NCI-H2029 (cell line): Measurements from ENCODE around the gene HIRIP3.

ENCODE experiments used
- DNase-seq: peaks from one replicate; lab custom pipeline; 2025; lab: John Stamatoyannopoulos, UW

The HIRIP3 gene

DNA sequence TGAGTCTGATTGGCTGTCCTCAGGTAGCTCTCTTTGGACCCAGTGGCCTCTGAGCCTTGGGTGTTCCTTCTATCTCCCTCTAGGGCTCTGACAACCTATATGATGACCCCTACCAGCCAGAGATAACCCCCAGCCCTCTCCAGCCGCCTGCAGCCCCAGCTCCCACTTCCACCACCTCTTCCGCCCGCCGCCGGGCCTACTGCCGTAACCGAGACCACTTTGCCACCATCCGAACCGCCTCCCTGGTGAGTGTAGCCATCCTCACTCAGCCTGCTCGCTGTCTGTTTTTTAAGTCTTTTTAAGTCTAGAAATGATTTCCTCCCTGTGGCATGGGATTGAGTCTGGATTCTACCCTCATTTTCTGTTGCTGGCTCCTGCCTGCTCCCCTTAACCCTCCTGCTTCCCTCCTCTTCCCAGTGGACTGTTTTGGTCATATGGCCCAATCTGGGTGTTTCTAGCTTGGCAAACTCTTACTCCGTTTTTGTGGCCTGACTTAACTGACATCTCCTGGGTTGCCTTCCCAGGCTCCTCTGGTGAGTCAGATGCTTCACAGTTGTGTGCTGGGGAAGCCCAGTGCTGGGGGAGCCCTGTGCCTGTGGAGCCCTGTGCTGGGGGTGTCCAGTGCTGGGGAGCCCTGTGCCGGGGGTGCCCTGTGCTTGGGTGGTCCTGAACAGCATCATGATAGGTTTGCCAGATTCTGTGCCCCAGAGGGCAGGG, 11.8 kb downstream of the HIRIP3 start:
- no peak for DNase-seq

DNA sequence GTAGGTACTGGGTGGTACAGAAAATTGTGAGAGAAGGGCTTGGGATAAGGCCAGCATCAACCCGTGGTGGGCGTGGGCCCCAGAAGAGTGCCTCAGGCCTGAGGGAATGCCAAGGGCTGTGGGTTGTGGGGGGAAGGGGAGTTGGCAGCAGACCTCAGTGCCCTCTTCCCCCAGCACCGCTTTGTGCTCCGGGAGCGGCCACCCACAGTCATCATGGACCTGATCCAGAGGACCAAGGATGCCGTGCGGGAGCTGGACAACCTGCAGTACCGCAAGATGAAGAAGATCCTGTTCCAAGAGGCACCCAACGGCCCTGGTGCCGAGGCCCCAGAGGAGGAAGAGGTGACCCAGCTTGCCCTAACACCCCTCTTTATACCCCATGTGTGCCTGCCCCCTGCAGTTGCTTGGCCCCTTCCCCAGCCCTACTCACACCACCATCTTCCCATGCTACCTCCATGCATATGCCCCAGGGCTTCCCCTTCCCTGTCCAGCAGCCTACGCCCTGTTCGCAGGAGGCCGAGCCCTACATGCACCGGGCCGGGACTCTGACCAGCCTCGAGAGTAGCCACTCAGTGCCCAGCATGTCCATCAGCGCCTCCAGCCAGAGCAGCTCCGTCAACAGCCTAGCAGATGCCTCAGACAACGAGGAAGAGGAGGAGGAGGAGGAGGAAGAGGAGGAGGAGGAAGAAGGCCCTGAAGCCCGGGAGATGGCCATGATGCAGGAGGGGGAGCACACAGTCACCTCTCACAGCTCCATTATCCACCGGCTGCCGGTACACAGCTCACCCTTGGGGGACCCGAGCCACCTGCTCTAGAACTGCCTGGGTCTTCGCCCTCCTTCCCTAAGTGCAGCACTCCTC, 12.6 kb downstream of the HIRIP3 start:
- no peak for DNase-seq

DNA sequence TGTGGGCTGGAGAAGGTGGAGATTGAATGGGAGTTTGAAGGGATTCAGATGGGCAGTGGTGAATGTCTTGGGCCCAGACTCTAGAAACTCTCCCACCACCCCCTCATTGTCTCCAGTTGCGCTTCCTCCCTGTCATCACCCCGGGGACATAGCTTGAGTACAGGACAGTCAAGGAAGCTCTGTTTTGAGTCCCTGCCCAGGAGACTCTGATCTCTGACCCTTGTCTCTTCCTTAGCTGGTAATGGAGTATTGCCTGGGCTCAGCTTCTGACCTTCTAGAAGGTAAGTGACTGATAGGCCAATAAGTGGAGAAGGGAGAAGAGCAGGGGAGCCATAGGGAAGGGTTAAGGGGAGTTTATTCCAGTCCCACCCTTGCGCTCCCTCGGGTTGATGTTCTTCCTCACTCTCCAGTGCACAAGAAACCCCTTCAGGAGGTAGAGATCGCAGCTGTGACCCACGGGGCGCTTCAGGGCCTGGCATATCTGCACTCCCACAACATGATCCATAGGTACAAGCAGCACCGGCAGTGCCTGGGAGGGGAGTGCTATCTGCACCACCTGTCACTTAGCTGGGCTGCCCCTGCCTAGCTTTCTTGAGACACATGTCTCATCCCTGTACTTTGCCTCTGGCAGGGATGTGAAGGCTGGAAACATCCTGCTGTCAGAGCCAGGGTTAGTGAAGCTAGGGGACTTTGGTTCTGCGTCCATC, 16.7 kb downstream of the HIRIP3 start:
- DNase-seq = no peak

DNA sequence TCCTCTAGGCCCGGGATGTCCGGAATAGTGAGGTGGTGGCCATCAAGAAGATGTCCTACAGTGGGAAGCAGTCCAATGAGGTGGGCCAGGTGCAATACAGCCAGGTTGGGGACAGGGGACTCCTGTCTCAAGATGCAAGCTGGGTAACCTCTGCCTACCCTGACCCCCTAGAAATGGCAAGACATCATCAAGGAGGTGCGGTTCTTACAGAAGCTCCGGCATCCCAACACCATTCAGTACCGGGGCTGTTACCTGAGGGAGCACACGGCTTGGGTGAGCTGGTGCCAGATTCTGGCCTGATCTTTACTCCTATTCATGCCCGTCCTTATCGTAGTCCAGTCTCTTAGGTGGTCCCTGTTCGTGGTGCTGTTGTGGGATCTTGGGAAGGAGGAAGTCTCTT, 17.3 kb downstream of the HIRIP3 start:
- DNase-seq = no peak

DNA sequence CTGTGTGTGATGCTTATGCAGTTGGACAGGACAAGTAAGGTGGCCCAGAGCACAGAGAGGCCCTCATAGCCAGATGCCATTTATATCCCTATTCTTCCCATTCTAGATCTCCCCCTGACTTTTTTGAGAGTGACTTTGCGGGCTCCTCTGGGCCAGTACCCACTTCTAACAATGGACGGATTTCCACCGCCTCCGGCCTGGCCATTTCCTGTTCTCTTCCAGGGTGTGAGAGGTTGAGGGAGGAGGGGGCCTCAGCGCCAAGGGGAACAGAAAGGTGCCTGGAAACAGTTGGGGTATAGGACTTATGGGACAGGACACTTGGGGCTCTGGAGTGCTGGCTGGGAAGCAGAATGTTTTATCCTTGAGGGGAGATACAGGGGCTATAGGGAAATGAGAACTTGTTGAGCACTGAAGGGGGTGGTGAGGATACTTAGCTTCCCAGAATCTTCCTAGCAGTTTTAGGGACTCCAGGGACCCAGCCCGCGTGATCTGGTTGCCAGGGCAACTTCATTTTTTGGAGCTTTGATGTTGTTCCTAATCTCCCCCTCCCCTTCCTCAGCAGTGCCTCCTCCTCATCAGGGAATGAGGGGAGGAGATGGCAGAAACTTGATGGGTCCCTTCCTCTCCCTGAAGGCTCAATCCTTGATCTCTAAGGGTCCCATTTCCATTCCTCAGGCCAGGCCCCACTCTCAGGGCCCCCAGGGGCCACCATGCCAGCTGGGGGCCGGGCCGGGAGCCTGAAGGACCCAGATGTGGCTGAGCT, 18.2 kb downstream of the HIRIP3 start:
- DNase-seq = no peak

DNA sequence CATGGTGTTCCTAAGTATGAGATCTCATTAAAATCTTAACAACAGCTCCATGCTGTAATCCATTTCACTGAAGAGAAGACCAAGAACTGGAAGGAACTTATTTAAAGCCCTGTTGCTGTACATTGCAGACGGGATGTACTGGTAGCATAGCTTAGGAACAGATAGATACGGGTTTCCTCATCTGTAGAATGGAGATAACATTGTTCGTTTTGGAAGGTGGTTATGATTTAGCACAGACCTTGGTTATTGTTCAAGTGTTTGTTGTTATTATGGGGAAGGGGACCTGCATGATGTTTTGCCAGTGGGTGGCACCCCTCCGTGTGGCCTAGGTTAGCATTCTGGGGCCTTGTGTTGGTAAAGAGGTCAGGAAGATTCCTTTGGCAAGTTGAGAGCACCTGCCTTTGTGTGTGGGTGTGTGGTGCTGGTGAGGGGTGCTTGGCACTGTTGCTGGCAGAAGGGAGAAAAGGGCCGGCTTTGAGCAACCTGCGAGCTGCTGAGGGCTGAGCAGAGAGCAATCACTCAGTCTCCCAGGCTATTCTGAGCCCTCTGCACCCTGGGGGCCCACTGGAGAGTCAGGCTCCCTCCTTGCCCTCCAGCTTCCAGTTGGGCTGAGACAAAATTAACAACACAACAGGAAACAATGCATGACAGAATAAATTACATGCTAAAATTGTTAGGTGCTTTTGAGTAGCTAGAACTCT, 19.5 kb downstream of the HIRIP3 start:
- DNase-seq = no peak

DNA sequence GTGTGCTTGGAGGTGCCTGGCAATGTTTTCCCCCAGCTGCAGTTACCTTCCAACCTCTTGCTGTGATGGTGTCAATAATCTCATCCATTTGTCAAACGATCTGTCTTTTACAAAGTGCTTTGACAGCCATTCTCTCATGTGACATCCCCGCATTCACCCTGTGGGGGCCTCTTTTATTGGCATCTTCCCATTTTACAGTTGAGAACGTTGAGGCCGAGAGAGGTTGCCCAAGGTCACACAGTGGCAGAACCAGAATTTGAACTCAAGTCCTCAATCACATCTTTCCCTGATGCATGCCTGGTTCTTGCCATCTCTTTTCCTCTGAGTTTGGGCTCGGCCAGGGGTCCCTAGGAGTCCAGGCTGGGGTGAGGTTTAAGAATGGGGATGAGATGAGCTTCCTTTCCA, 20.3 kb downstream of the HIRIP3 start:
- DNase-seq = no peak

DNA sequence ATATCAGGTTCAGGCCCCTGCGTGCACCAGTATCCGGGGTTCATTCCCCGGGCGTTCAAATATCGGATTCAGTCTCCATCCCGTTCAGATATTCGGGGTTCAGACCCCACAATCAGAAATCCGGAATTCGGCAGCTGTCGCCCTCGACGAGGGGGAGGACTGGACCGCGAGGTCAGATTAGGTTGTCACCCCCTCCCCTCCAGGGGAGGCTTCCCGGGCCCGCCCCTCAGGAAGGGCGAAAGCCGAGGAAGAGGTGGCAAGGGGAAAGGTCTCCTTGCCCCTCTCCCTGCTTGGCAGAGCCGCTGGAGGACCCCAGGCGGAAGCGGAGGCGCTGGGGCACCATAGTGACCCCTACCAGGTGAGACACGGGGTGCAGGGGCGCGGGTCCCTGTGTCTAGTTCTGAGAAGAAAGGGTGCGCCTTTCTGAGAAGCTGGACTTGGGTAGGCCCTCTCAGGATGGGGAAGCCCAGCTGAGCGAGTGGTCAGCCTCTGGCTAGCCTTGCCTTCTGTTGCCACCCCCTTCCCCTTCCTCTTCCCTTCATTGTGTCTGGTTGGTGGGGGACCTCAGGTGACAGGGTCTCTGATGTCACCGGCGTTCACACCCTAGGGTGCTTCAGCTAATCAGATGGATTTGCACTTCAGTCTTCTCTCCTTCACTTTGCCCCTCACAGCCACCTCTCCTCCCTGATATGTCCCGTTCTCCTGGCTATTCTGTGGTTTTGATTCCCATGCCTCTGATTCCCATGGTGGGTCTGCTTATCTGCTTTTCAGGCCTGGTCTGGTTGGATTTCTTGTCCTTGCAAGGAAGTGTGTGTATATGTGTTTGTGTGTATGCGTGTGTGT, 20.9 kb downstream of the HIRIP3 start:
- DNase-seq = no peak

DNA sequence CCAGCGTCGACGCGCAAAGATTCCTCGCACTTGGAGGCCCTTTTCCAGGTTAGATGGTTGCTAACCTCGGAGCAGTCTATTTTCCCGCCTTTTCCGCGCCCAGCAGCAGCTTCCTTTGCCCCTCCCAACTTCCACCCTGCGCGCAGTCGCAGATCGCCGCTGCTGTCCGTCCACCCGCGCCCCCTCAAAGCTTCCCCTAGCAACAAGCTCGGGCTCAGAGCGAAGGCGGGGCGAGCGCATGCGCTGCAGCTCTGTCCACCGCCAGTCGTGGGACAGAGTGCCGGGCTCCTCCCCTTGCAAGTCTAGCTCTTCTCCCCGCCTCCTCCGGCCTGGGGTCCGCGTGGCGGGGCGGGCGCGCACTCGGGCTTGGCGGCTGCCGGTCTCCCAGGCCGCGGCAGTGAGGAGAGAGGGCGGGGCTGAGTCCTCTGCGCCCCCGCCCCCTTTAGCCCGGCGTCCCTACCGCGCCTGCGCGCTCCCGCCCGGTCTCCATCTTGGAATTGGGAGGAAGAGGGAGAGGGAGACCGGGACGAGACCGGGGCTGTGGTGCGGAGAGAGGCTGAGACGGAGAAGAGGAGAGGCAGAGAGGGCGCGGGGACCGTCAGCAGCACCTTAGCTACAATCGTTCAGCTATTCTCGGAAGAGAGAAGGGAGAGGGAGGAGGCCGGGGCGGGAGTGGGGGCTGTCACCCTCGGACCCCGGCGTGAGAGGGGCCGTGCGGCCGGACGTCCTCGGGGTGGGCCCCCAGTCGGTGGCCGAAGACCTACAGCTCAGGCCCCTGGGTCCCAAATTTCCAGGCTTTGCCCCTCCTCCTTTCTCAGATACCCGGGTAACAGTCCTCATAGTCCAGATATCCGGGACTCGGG, 21.8 kb downstream of the HIRIP3 start, which contains the start of gene TAOK2:
TSS of gene TAOK2 (plus strand) at position 485 of the 863 bp plus-strand sequence. CDS start 3,905 bp downstream, outside the sequence.
- peak; percentile 98 for DNase-seq

DNA sequence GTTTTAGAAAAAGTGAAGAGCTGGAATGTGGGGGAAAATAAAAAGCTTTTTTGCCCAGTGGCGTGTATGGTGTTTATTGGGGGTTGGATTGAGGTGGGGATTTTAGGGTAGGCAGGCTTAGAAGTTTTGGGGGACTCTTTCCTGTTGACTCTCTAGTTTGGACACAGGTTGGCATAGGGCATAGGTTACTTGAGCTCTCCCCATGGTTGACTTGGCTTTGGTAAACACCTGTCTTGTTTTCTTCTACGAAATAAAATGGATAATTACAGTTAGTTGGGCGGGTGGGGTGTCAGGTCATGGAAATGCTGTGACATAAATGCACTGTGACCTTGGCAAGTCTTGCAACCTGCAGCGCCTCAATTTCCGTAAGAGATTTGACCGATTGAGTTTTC, 22.4 kb downstream of the HIRIP3 start:
- no peak for DNase-seq

DNA sequence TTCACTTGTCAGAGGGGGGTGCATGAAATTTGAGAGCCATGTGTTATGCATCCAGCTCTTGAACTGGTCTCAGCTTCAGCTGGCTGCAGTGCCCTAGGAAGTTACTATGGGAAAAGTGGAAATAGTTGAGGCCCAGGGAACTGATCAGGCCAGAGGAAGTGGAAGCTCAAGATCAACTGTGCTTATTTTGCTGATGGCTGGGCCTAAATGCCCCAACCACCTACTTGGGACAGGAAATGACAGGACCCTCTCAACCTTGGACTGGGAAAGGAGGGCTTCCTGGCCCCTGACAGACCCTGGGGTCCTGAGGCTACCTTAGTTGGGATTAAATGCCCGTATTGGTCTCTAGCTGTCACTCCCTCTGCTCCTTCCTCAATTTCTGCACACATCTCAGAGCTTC, 22.9 kb downstream of the HIRIP3 start:
- no peak for DNase-seq

DNA sequence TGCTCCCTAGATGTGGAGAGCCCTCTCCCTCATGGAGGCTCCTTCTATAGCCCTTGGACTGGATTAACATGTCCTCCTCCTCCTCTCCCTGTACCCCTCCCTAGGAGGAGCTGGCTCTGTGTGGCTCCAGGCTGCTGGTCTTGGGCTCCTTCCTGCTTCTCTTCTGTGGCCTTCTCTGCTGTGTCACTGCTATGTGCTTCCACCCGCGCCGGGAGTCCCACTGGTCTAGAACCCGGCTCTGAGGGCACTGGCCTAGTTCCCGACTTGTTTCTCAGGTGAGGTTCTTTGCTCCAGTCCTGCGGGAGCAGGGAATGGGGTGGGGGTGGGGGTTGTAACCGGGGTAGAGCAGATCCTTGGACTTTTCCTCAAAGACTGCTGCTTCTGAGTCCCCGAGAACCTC, 24.1 kb downstream of the HIRIP3 start:
- DNase-seq = no peak

DNA sequence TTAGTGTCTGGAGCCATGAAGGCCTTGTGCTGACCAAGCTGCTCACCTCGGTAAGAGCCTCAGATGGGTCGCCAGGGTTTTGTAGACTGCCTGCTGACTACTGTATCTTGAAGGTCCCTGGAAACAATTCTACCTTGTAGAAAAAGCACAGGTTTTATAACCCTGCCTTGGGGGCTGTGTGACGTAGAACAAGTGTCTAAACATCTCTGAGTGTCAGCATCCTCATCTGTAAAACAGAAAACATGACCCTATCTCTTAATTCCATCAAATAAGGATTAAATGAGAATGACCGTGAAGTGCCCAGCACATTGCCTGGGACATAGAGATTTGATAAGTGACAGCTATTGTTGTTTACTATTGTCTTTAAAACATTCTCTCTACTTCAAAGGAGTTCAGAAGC, 27.2 kb downstream of the HIRIP3 start:
- DNase-seq = no peak

DNA sequence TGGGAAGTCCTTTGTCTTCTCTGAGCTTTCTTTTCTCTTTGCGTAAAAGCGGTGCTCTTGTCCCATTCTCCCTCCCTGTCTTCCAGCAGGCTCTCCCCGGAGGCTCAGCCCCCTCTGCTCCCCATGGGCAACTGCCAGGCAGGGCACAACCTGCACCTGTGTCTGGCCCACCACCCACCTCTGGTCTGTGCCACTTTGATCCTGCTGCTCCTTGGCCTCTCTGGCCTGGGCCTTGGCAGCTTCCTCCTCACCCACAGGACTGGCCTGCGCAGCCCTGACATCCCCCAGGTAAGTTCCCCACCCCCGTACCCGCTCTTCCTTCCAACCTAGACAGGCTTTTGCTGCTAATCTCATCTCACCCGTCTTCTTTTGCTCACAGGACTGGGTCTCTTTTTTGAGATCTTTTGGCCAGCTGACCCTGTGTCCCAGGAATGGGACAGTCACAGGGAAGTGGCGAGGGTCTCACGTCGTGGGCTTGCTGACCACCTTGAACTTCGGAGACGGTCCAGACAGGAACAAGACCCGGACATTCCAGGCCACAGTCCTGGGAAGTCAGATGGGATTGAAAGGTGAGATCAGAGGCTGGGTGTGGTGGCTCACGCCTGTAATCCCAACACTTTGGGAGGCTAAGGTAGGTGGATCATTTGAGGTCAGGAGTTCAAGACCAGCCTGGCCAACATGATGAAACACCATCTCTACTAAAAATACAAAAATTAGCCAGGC, 32.2 kb downstream of the HIRIP3 start:
- no peak for DNase-seq

DNA sequence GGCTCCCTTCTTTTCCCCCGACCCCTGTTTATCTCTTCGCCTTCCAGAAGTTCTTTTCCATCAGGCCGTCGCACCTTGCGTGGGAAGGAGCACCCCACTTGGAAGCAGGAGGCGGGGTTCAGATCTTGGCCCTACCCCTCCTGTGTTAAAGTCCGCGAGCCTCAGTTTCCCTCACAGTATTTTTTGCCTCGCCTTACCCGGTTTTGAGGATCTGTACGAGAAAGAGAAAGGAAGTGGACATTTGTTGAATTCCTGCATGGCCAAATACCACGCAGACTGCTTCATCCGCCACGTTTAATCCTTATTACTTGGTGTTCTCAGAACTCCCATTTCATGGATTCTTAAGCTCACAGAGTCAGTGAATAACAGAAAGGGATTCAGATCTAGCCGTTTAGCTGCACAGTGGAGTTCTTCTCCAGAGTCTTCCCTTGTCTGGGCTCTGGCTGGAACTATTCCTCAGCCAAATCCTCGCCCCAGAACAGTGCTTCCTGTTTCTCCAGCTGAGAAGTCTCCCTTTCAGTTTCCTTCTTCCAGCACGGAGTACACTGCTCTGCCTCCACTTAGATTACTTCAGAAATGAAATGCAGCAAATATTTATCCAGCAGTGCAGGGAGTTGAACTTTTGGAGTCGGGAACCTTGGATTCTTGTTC, 32.9 kb downstream of the HIRIP3 start:
- DNase-seq = no peak

DNA sequence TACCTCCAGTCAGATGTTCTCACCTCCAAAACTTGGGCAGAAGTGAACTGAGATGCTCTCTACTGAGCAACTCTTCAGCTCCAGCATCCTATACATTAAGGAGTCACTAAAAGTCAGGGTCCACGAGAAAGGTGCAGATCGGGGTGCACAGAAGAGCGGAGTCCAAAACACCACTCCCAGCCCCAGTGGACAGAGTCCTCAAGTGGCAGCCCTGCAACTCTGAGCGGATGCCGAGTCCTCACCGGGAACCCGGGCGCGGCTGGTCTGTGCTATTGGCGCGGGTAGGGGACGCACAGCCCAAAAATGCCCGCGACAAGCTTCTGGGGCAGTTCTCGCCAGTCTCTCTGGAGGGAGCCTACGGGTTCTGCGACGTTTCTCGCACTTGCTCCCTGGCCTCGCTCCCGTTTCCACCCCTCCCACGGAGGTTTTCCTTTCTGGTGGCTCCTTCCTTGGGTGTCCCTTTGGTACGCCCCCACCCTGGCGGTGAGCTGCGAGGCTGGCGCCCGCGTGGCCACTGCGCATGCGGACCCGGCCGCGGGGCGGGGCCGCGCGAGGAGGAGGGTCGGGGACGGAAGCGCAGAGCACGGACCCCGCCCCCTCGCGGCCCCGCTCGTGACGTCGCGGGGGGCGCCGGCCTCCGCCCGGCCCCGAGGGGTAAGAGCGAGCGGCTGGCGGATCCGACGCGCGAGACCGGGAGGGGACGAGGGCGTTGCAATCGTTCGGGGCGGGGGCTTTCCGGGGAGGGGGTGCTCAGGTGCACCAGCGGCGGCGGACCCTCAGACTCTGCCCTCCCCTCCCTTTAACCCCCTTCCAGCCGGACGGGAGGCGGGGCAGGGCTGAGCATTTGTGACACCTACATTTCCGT, 33.7 kb downstream of the HIRIP3 start, which contains the start of gene TMEM219:
TSS of gene TMEM219 (plus strand) at position 601 of the 865 bp plus-strand sequence. CDS start 1,065 bp downstream, outside the sequence.
- DNase-seq = peak; percentile 77

DNA sequence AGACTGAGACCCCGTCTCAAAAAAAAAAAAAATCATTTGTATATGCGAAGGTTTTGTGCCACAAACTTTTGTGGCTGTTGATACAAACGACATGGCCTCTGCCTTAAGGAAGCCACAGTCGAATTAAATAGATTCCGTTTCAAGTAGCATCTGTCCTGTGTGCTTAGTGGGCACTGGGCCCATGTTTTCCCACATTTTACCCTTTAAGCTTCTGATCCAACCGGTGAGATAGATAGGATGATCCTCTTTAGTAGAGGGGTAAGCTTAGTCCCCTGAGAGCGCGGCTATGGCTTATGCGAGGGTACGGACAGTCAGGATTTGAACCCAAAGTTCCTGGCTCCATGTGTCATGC, 34.3 kb downstream of the HIRIP3 start:
- DNase-seq = no peak
